Measurements from ENCODE around the gene HNRNPR. TPM values are rescaled to one million over a fixed set of nuclear protein-coding genes. Genes with fewer than 3 reads are reported as not detected.
A peak's percentile ranks its signal among the peaks of the same experiment; 100 is the strongest.
"Not testable (repeated sequence)": the region's sequence is repeated elsewhere in the genome, so short reads cannot be mapped to it uniquely, and the experiment has no call there.

The HNRNPR gene
- total and polyA plus RNA-seq, 9 of the 15 experiments (the other 6 are each of a cell fraction or from before 2014, with no cell fraction given) = 80.9 to 372 (median 301) TPM

DNA sequence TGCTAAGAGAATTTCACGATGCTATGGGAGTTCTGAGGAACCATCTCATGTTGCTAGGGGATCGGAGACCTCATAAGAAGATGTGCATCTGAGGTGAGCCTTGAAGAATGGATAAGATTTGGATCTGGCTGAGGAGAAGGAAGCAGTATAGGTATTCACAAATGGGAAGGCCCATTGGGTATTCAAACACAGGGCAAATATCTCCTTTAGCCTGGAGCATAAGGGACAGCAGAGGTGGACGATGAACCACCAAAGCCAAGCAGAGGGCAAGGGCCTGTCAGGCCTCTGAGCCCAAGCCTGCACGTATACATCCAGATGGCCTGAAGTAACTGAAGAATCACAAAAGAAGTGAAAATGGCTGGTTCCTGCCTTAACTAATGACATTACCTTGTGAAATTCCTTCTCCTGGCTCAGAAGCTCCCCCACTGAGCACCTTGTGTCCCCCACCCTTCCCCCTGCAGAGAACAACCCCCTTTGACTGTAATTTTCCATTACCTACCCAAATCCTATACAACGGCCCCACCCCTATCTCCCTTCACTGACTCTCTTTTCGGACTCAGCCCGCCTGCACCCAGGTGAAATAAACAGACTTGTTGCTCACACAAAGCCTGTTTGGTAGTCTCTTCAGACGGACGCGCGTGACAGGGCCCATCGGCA lies 30.1 kb upstream of the HNRNPR start:
- H4K20me1 ChIP-seq (replicated peaks; ENCODE audit: control insufficient read depth, insufficient read depth, low read length); in situ Hi-C loops (cut with MboI); H3K9me3 ChIP-seq (replicated peaks; ENCODE audit: control insufficient read depth, insufficient read depth, low read depth, low read length); ATAC-seq; intact Hi-C loops (cut with micrococcal nuclease); H2AFZ ChIP-seq (ENCODE audit: low read depth, low read length); H3K4me3 ChIP-seq; CTCF ChIA-PET (ENCODE audit: low intra/inter-chr PET ratio); DNase-seq (ENCODE audit: extremely low read depth in 1 of 4, low spot score in 3 of 4); BruUV-seq (replicated peaks); H3K9ac ChIP-seq (ENCODE audit: insufficient read depth in 1 of 2, low read depth in 2 of 2, low read length in 2 of 2); FAIRE-seq; H3K27me3 ChIP-seq (ENCODE audit: control insufficient read depth in 2 of 2, insufficient read depth in 2 of 2, low read length in 2 of 2); H3K36me3 ChIP-seq (ENCODE audit: control insufficient read depth, insufficient read depth, low read length); H3K27ac ChIP-seq (ENCODE audit: extremely low read depth, low read depth, low read length); H3K4me2 ChIP-seq (ENCODE audit: insufficient read depth, low read length); H3K9me1 ChIP-seq (ENCODE audit: control insufficient read depth, insufficient read depth, low read length): not testable (repeated sequence)
- POLR2A ChIA-PET = interaction anchor here (1.4 kb wide), 1 partner anchor 11 kb away, joined by 4 read pairs; no protein-coding TSS in a partner anchor
- 75% methylated on average over 12 of the region's 12 CpGs for WGBS (ENCODE audit: insufficient coverage, low coverage, missing lambda C conversion rate)
- peaks cover 25 to 31% of the 10 kb centered on the region in 2 experiments for H3K4me1 ChIP-seq (replicated peaks in 1 of 2; ENCODE audit: control insufficient read depth in 2 of 2, insufficient read depth in 2 of 2, low read length in 2 of 2)
- 0 out of 2 replicates have a peak, but pooled peaks have one; percentile 27 for TF ChIP-seq ZFX (CRISPR knock-in tag; IDR thresholded peaks at IDR 0.05)
- H3K79me2 ChIP-seq (ENCODE audit: control insufficient read depth, insufficient read depth, low read length) = peaks cover 30% of the 10 kb centered on the region

DNA sequence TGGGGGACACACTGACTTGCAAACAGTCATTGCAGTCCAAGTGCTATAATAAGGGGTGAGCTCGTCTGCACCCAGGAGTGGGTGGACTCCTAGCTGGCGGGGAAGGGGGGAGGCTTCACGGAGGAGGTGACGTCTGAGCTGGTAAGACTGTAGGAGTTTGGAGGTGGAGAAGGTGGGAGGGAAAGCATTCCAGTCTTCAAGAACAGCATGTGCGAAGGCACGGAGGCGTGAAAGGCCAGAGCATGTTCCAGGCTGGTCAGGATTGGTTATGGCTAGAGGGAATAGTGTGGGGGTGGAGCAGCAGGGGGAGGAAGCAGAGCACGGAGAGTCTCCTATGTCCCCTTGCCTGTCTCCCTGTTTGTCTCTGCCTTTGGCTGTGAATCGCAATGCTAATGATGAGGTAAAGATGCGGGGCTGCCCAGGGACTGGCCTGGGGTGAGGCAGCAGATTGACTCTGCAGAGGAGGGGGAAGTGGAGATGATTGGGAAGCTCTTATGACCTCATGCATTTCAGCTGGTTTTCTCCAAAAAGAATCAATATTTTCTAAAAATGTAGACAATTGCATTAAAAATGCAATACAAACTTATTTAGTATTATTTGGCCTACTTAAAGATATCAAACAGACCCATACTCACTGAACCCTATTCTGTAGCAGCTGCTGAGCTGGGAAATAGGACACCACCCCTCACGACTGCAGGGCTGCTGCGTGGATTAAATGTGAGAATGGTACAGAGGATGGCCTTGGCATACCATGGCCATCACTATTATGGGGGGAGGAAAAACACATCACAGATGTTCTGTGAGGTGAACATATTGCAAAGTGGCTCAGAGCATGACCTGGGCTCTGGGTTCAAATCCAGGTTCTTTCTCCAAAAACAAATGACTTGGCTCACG lies 28.1 kb upstream of the HNRNPR start:
- Histone ChIP-seq H3K36me3 (ENCODE audit: control insufficient read depth, insufficient read depth, low read length) (peaks cover 9% of the 10 kb centered on the region; the same call in 2 of the 3 replicates), H3K9me3 (replicated peaks; ENCODE audit: control insufficient read depth, insufficient read depth, low read depth, low read length) (no peaks in the 10 kb centered on the region), H3K4me1 (replicated peaks in 1 of 2; ENCODE audit: control insufficient read depth in 2 of 2, insufficient read depth in 2 of 2, low read length in 2 of 2) (peaks cover 29 to 31% of the 10 kb centered on the region in 2 experiments), H3K9me1 (ENCODE audit: control insufficient read depth, insufficient read depth, low read length) (no peaks in the 10 kb centered on the region), H3K9ac (ENCODE audit: insufficient read depth in 1 of 2, low read depth in 2 of 2, low read length in 2 of 2) (peak overlapping the region in 1 of 2 experiments; percentile 73; a peak in 2 of 4 replicates), H3K4me2 (ENCODE audit: insufficient read depth, low read length) (peak overlapping the region; percentile 22; the same call in 1 of the 2 replicates), H4K20me1 (replicated peaks; ENCODE audit: control insufficient read depth, insufficient read depth, low read length) (no peaks in the 10 kb centered on the region), H3K79me2 (ENCODE audit: control insufficient read depth, insufficient read depth, low read length) (peaks cover 41% of the 10 kb centered on the region), H3K27me3 (ENCODE audit: control insufficient read depth in 2 of 2, insufficient read depth in 2 of 2, low read length in 2 of 2) (no peaks in the 10 kb centered on the region), H2AFZ (ENCODE audit: low read depth, low read length) (no peak overlapping the region), H3K4me3 (no peak overlapping the region), H3K27ac (ENCODE audit: extremely low read depth, low read depth, low read length) (no peak overlapping the region; the same call in 2 of the 3 replicates)
- DNase-seq (ENCODE audit: extremely low read depth in 1 of 4, low spot score in 3 of 4) (peak in 1 of 4 experiments; percentile 41), ATAC-seq (no peak), FAIRE-seq (no peak)
- in situ Hi-C loops (cut with MboI) = no loop called here
- CTCF ChIA-PET (ENCODE audit: low intra/inter-chr PET ratio) = no interaction called here
- no TSS peak for BruUV-seq (replicated peaks)
- intact Hi-C loops (cut with micrococcal nuclease) = no loop called here
- 59% methylated on average over 13 of the region's 13 CpGs for WGBS (ENCODE audit: insufficient coverage, low coverage, missing lambda C conversion rate)
- POLR2A ChIA-PET = interaction anchor here (0.5 to 1.7 kb wide), 5 partner anchors 10 to 332 kb away, joined by 3 to 5 read pairs (median 4); no protein-coding TSS in a partner anchor
- TF ChIP-seq MAX (CRISPR knock-in tag; IDR thresholded peaks at IDR 0.05) = peak; percentile 66
- TF ChIP-seq RBBP5 (IDR thresholded peaks at IDR 0.05; ENCODE audit: borderline replicate concordance, insufficient read depth, low read length, poor library complexity, severe bottlenecking) = peak; percentile 26
- no peak for TF ChIP-seq NFIX (CRISPR knock-in tag; IDR thresholded peaks at IDR 0.05; ENCODE audit: low read depth)
- no peak for TF ChIP-seq SAFB2 (IDR thresholded peaks at IDR 0.05; ENCODE audit: borderline replicate concordance, low read depth, low read length, severe bottlenecking)
- TF ChIP-seq DDX20 (tag; IDR thresholded peaks at IDR 0.05; ENCODE audit: low read depth) = no peak
- 0 out of 2 replicates have a peak, but pooled peaks have one; percentile 11 for TF ChIP-seq NR2C2 (CRISPR knock-in tag; IDR thresholded peaks at IDR 0.05)
- TF ChIP-seq NR2C2 (tag; IDR thresholded peaks at IDR 0.05) = no peak
- TF ChIP-seq, protein P1, sequence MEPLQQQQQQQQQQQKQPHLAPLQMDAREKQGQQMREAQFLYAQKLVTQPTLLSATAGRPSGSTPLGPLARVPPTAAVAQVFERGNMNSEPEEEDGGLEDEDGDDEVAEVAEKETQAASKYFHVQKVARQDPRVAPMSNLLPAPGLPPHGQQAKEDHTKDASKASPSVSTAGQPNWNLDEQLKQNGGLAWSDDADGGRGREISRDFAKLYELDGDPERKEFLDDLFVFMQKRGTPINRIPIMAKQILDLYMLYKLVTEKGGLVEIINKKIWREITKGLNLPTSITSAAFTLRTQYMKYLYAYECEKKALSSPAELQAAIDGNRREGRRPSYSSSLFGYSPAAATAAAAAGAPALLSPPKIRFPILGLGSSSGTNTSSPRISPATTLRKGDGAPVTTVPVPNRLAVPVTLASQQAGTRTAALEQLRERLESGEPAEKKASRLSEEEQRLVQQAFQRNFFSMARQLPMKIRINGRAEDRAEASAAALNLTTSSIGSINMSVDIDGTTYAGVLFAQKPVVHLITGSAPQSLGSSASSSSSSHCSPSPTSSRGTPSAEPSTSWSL (CRISPR knock-in tag; IDR thresholded peaks at IDR 0.05; ENCODE audit: borderline replicate concordance) = 0 out of 2 replicates have a peak, but pooled peaks have one; percentile 32
- no peak for TF ChIP-seq CC2D1A (IDR thresholded peaks at IDR 0.05)

All from K562 (cell line).